HG03103 (cell line): Measurements from ENCODE around the gene EGR4.

Experiments
- ATAC-seq: cut with Tn5 transposase; IDR thresholded peaks from one replicate; pipeline ENCODE4 v1.9.1; 2021; ENCODE audit warnings: low read depth; ENCODE audit not compliant: unreplicated experiment

The EGR4 gene

GRCh38 chr2:73293534-73294171, at the start of gene EGR4:
TSS of gene EGR4 (minus strand) at chr2:73293548. CDS start at chr2:73293317, 231 bp downstream.
- ATAC-seq: peak; percentile 88

- ATAC-seq: no peak
These were observed 47.7 kb upstream of the EGR4 start for GRCh38 chr2:73341039-73341438.

- ATAC-seq: no peak
These were observed 45.9 kb upstream of the EGR4 start for GRCh38 chr2:73339201-73339600.

- ATAC-seq: no peak
These were observed 44.5 kb upstream of the EGR4 start for GRCh38 chr2:73337828-73338227.

GRCh38 chr2:73334620-73335019, 41.3 kb upstream of the EGR4 start:
- ATAC-seq: no peak

- no peak for ATAC-seq
These were observed 40.7 kb upstream of the EGR4 start for GRCh38 chr2:73334045-73334444.

- ATAC-seq: no peak
These were observed 40.2 kb upstream of the EGR4 start for GRCh38 chr2:73333564-73333963.

GRCh38 chr2:73324126-73324725, 30.9 kb upstream of the EGR4 start:
- no peak for ATAC-seq

GRCh38 chr2:73323551-73323950, 30.2 kb upstream of the EGR4 start:
- ATAC-seq: no peak

GRCh38 chr2:73314441-73314840, 21.1 kb upstream of the EGR4 start:
- no peak for ATAC-seq

GRCh38 chr2:73307720-73308119, 14.4 kb upstream of the EGR4 start:
- ATAC-seq: no peak

- ATAC-seq: no peak
These were observed 8.3 kb upstream of the EGR4 start for GRCh38 chr2:73301636-73302035.

GRCh38 chr2:73300926-73301325, 7.6 kb upstream of the EGR4 start:
- no peak for ATAC-seq

- ATAC-seq: no peak
These were observed 4.2 kb upstream of the EGR4 start for GRCh38 chr2:73297586-73297985.

GRCh38 chr2:73297151-73297559, 3.8 kb upstream of the EGR4 start:
- no peak for ATAC-seq

- no peak for ATAC-seq
These were observed 2.5 kb upstream of the EGR4 start for GRCh38 chr2:73295751-73296400.

GRCh38 chr2:73294239-73294638, 891 bp upstream of the EGR4 start:
- ATAC-seq: no peak

- ATAC-seq: peak; percentile 2
These were observed 328 bp downstream of the EGR4 start for GRCh38 chr2:73292906-73293533.

- no peak for ATAC-seq
These were observed 937 bp downstream of the EGR4 start for GRCh38 chr2:73292316-73292905.

- ATAC-seq: no peak
These were observed 1.7 kb downstream of the EGR4 start for GRCh38 chr2:73291461-73292315.
